Measurements from ENCODE around the gene F2RL3. TPM values are rescaled to one million over a fixed set of nuclear protein-coding genes. Genes with fewer than 3 reads are reported as not detected.

F2RL3 gene
- total and polyA plus RNA-seq, 2 of the 8 experiments (the other 6 are each of a cell fraction or from before 2014, with no cell fraction given), result not detected

- TF ChIP-seq RNF2 (IDR thresholded peaks at IDR 0.05; ENCODE audit: borderline replicate concordance, low read depth, low read length, missing control alignments, poor library complexity, severe bottlenecking), result no peak
- TF ChIP-seq ATF3 (IDR thresholded peaks at IDR 0.05; ENCODE audit: insufficient read depth, low read depth, low read length), result no peak
- TF ChIP-seq TCF12 (IDR thresholded peaks at IDR 0.05; ENCODE audit: low read depth, low read length), result no peak
- no peak for TF ChIP-seq BCL11A (IDR thresholded peaks at IDR 0.05; ENCODE audit: low read depth in 2 of 2, low read length in 2 of 2)
- no peak for TF ChIP-seq CHD2 (IDR thresholded peaks at IDR 0.05; ENCODE audit: low read length)
- TF ChIP-seq EZH2 (IDR thresholded peaks at IDR 0.05; ENCODE audit: low read depth, low read length, severe bottlenecking), result no peak
- TF ChIP-seq BACH1 (IDR thresholded peaks at IDR 0.05; ENCODE audit: low read length), result no peak
- no peak for TF ChIP-seq SIRT6 (IDR thresholded peaks at IDR 0.05; ENCODE audit: low read length)
- no peak for TF ChIP-seq RAD21 (IDR thresholded peaks at IDR 0.05 in 1 of 2, conservative IDR thresholded peaks at IDR 0.05 in 1 of 2; ENCODE audit: low read depth in 2 of 2, low read length in 2 of 2)
- no peak for TF ChIP-seq SIN3A (conservative IDR thresholded peaks at IDR 0.05 in 1 of 2, IDR thresholded peaks at IDR 0.05 in 1 of 2; ENCODE audit: low read depth in 1 of 2, low read length in 2 of 2)
- TF ChIP-seq NRF1 (IDR thresholded peaks at IDR 0.05; ENCODE audit: low read depth, low read length), result no peak
- TF ChIP-seq GABPA (IDR thresholded peaks at IDR 0.05; ENCODE audit: borderline replicate concordance, insufficient read depth, low read length), result no peak
- no peak for TF ChIP-seq TAF7 (optimal IDR thresholded peaks at IDR 0.05; ENCODE audit: borderline replicate concordance, low read depth, low read length)
- no peak overlapping the region for H3K23ac ChIP-seq (ENCODE audit: insufficient read length)
- H2BK12ac ChIP-seq (ENCODE audit: low read depth, low read length), result no peak overlapping the region
- H3K56ac ChIP-seq (replicated peaks; ENCODE audit: insufficient read length, low read depth, low read length), result no peak overlapping the region
- WGBS, 2 experiments (ENCODE audit: extremely low coverage in 1 of 2, insufficient coverage in 1 of 2, insufficient read length in 1 of 2, insufficient replicate concordance in 2 of 2, low coverage in 1 of 2, low lambda C conversion rate in 2 of 2, missing lambda C conversion rate in 1 of 2), result 93% methylated on average over 5 of the region's 5 CpGs; no CpG with 5 or more reads in 1 of the 2 experiments
- ChIA-PET POLR2A (ENCODE audit: partially characterized antibody) (no interaction called here), CTCF (ENCODE audit: partially characterized antibody) (interaction anchor here (1.3 to 3.0 kb wide), 3 partner anchors 82 to 147 kb away, joined by 3 to 7 read pairs (median 4); no protein-coding TSS in a partner anchor)
- H2BK20ac ChIP-seq (ENCODE audit: low read length), result no peak overlapping the region
- no peak overlapping the region for H3K9ac ChIP-seq (replicated peaks in 1 of 4; ENCODE audit: extremely low read depth in 1 of 4, low read depth in 3 of 4, low read length in 3 of 4)
- H2AFZ ChIP-seq (ENCODE audit: low read length), result no peak overlapping the region
- no peak overlapping the region for H4K91ac ChIP-seq (replicated peaks; ENCODE audit: insufficient read length, low read length)
- H2BK15ac ChIP-seq (ENCODE audit: low read length), result no peak overlapping the region
- no peak overlapping the region for H3K4me2 ChIP-seq (ENCODE audit: insufficient read depth in 1 of 2, low read depth in 2 of 2, low read length in 2 of 2)
- H4K8ac ChIP-seq (ENCODE audit: extremely low read depth, insufficient read depth, low read length), result no peak overlapping the region
- H3K79me2 ChIP-seq (ENCODE audit: control insufficient read depth in 1 of 2, insufficient read depth in 2 of 2, low read length in 2 of 2), result no peaks in the 10 kb centered on the region
- H2BK120ac ChIP-seq (replicated peaks; ENCODE audit: low read depth, low read length), result no peak overlapping the region
- H3K23me2 ChIP-seq (ENCODE audit: low read depth, low read length), result 0 out of 2 replicates have a peak, but pooled peaks cover 1% of the 10 kb centered on the region
- H3K18ac ChIP-seq (ENCODE audit: extremely low read depth, low read length), result no peak overlapping the region
- H3K9me3 ChIP-seq (ENCODE audit: insufficient read depth in 2 of 2, low read depth in 1 of 2, low read length in 1 of 2), result no peaks in the 10 kb centered on the region
- peaks cover 0 to 4% of the 10 kb centered on the region in 2 experiments for H4K20me1 ChIP-seq (replicated peaks in 1 of 2; ENCODE audit: control insufficient read depth in 1 of 2, insufficient read depth in 2 of 2, low read length in 2 of 2)
- H3K36me3 ChIP-seq (ENCODE audit: control insufficient read depth in 2 of 4, insufficient read depth in 4 of 4, low read length in 3 of 4), result peaks cover 18 to 46% (median 32%) of the 10 kb centered on the region in 4 experiments
- H3K4ac ChIP-seq (replicated peaks; ENCODE audit: insufficient read length, low read depth, low read length), result no peak overlapping the region
- H3K27me3 ChIP-seq (replicated peaks in 1 of 4; ENCODE audit: control insufficient read depth in 3 of 4, extremely low read depth in 1 of 4, insufficient read depth in 3 of 4, low read length in 3 of 4), result no peaks in the 10 kb centered on the region
- H4K5ac ChIP-seq (ENCODE audit: insufficient read length, low read depth, low read length), result no peak overlapping the region
- no peak overlapping the region for H3K27ac ChIP-seq (ENCODE audit: low read depth, low read length)
- 0 out of 2 replicates have a peak overlapping the region, but pooled peaks have one; percentile 24 for H2BK5ac ChIP-seq (ENCODE audit: low read depth, low read length)
- H3K4me3 ChIP-seq (ENCODE audit: extremely low read depth in 1 of 4, insufficient read depth in 2 of 4, low read depth in 3 of 4, low read length in 4 of 4), result no peak overlapping the region
- H3K14ac ChIP-seq (ENCODE audit: insufficient read length), result no peak overlapping the region
- H3K4me1 ChIP-seq (replicated peaks in 1 of 4; ENCODE audit: control insufficient read depth in 3 of 4, insufficient read depth in 4 of 4, low read length in 3 of 4), result no peaks in the 10 kb centered on the region
- FAIRE-seq (no peak), DNase-seq (ENCODE audit: low read depth in 1 of 2, low spot score in 2 of 2) (no peak)
- H3K79me1 ChIP-seq (ENCODE audit: low read depth, low read length), result 0 out of 2 replicates have a peak, but pooled peaks cover 2% of the 10 kb centered on the region
- no peak overlapping the region for H2AK5ac ChIP-seq (ENCODE audit: low read depth, low read length)
These were observed 27.0 kb upstream of the F2RL3 start for GRCh38 chr19:16861834-16862233.

Data from H1 (cell line).